ENCODE data around the gene CGNL1.

Gene CGNL1

DNA sequence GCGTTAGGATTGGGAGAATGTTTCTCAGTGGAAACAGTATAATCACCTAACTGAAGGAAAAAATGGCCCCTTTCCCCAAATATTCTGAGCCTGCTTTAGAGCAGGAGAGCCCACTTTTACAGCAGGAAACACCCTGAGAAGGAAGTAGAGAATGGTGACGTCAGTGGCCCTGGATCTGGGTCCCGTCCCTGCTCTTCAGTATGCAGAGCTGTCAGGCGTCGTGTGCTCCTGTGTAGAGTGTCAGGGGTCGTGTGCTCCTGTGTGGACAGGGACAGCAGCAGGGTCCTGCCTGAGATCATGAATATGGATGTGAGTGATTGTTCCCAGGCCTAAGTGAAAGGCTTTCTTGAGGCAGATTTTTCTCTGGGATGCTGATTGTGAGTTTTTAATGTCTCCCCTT is 45.2 kb downstream of the CGNL1 start:
- TF ChIP-seq TEAD4 (IDR thresholded peaks at IDR 0.05) (no peak), CREB1 (IDR thresholded peaks at IDR 0.05; ENCODE audit: low read depth) (no peak), ZBTB7A (IDR thresholded peaks at IDR 0.05; ENCODE audit: low read depth) (no peak), RAD21 (IDR thresholded peaks at IDR 0.05; ENCODE audit: low read depth) (no peak), CEBPB (IDR thresholded peaks at IDR 0.05) (no peak), TAF1 (IDR thresholded peaks at IDR 0.05; ENCODE audit: low read depth) (no peak), TCF12 (IDR thresholded peaks at IDR 0.05; ENCODE audit: low read depth) (no peak), YY1 (IDR thresholded peaks at IDR 0.05; ENCODE audit: low read depth) (no peak), NFIC (IDR thresholded peaks at IDR 0.05) (no peak), EP300 (IDR thresholded peaks at IDR 0.05; ENCODE audit: borderline replicate concordance) (no peak), FOXM1 (IDR thresholded peaks at IDR 0.05; ENCODE audit: borderline replicate concordance, low read depth) (no peak), EGR1 (IDR thresholded peaks at IDR 0.05) (no peak)
- TF ChIP-seq, protein P1, sequence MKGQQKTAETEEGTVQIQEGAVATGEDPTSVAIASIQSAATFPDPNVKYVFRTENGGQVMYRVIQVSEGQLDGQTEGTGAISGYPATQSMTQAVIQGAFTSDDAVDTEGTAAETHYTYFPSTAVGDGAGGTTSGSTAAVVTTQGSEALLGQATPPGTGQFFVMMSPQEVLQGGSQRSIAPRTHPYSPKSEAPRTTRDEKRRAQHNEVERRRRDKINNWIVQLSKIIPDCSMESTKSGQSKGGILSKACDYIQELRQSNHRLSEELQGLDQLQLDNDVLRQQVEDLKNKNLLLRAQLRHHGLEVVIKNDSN (IDR thresholded peaks at IDR 0.05), result no peak
- TF ChIP-seq, protein P2, sequence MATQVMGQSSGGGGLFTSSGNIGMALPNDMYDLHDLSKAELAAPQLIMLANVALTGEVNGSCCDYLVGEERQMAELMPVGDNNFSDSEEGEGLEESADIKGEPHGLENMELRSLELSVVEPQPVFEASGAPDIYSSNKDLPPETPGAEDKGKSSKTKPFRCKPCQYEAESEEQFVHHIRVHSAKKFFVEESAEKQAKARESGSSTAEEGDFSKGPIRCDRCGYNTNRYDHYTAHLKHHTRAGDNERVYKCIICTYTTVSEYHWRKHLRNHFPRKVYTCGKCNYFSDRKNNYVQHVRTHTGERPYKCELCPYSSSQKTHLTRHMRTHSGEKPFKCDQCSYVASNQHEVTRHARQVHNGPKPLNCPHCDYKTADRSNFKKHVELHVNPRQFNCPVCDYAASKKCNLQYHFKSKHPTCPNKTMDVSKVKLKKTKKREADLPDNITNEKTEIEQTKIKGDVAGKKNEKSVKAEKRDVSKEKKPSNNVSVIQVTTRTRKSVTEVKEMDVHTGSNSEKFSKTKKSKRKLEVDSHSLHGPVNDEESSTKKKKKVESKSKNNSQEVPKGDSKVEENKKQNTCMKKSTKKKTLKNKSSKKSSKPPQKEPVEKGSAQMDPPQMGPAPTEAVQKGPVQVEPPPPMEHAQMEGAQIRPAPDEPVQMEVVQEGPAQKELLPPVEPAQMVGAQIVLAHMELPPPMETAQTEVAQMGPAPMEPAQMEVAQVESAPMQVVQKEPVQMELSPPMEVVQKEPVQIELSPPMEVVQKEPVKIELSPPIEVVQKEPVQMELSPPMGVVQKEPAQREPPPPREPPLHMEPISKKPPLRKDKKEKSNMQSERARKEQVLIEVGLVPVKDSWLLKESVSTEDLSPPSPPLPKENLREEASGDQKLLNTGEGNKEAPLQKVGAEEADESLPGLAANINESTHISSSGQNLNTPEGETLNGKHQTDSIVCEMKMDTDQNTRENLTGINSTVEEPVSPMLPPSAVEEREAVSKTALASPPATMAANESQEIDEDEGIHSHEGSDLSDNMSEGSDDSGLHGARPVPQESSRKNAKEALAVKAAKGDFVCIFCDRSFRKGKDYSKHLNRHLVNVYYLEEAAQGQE (IDR thresholded peaks at IDR 0.05; ENCODE audit: low read depth), result no peak
- TF ChIP-seq, protein P3, sequence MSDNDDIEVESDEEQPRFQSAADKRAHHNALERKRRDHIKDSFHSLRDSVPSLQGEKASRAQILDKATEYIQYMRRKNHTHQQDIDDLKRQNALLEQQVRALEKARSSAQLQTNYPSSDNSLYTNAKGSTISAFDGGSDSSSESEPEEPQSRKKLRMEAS (IDR thresholded peaks at IDR 0.05), result no peak

DNA sequence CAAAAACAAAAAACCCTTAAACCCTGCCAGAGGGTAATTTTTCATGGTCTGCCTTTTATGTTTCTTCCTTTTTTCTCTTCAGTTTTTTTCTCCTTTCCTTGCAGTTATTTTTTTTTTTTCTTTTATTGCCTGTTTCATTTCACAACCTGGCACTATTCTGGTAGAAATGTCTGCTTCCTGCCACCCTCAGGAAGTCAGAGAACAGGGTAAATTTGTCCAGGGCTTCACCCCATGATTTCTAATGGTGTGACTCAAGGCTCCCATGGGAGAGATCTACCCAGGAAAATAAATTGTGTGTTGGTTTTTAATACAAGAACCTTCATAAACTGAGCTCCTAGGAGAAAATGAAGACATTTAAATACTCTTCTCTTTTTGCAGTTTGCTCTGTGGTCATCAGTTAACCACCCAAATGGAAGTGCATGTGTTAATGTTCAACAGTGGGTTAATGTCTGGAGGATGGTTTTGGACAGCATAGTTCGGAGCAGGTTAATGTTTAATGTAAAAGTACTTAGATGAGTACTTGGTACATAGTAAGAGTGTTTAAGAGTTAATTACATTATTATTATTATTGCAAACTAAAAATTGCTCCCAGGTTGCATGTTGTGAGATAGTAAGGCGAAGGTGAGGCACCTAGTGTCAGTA is 45.9 kb downstream of the CGNL1 start:
- TF ChIP-seq, protein P1 (IDR thresholded peaks at IDR 0.05), result no peak
- no peak for TF ChIP-seq ZBTB7A (IDR thresholded peaks at IDR 0.05; ENCODE audit: low read depth)
- TF ChIP-seq TAF1 (IDR thresholded peaks at IDR 0.05; ENCODE audit: low read depth), result no peak
- no peak for TF ChIP-seq EGR1 (IDR thresholded peaks at IDR 0.05)
- no peak for TF ChIP-seq TCF12 (IDR thresholded peaks at IDR 0.05; ENCODE audit: low read depth)
- TF ChIP-seq, protein P3 (IDR thresholded peaks at IDR 0.05), result no peak
- no peak for TF ChIP-seq CEBPB (IDR thresholded peaks at IDR 0.05)

DNA sequence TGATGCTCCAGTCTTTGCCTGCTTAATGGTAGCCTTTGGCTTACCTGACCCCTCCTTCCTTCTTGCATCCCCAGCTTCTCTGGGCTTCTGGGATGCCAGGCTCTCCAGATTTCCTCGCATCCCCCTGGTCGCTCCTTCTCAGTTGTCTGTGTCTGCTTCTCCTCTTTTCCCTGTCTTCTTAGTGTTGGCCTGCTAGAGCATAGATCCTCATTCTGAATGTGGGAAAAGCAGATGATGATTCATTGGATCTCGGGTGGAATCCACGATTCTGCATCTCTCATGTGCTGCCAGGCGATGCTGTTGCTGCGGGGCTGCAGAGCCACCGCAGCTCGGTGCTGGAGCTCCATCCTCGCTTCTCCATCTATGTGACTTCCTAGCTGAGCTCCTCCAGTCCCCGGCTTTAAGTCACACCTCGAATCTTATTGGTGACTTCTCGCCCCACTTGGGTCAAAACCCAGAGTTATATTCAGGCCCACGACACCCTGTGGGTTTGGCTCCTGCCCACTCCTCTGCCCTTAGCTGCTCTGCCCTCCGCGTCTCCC is 47.4 kb downstream of the CGNL1 start:
- TF ChIP-seq, protein P3 (IDR thresholded peaks at IDR 0.05), result no peak
- TF ChIP-seq EP300 (IDR thresholded peaks at IDR 0.05; ENCODE audit: borderline replicate concordance), result no peak
- TF ChIP-seq RAD21 (IDR thresholded peaks at IDR 0.05; ENCODE audit: low read depth), result no peak
- no peak for TF ChIP-seq CREB1 (IDR thresholded peaks at IDR 0.05; ENCODE audit: low read depth)
- TF ChIP-seq, protein P2 (IDR thresholded peaks at IDR 0.05; ENCODE audit: low read depth), result no peak
- TF ChIP-seq YY1 (IDR thresholded peaks at IDR 0.05; ENCODE audit: low read depth), result no peak
- no peak for TF ChIP-seq TAF1 (IDR thresholded peaks at IDR 0.05; ENCODE audit: low read depth)
- TF ChIP-seq, protein P1 (IDR thresholded peaks at IDR 0.05), result no peak
- TF ChIP-seq TEAD4 (IDR thresholded peaks at IDR 0.05), result no peak
- TF ChIP-seq CEBPB (IDR thresholded peaks at IDR 0.05), result no peak
- no peak for TF ChIP-seq NFIC (IDR thresholded peaks at IDR 0.05)
- no peak for TF ChIP-seq FOXM1 (IDR thresholded peaks at IDR 0.05; ENCODE audit: borderline replicate concordance, low read depth)
- no peak for TF ChIP-seq TCF12 (IDR thresholded peaks at IDR 0.05; ENCODE audit: low read depth)
- no peak for TF ChIP-seq ZBTB7A (IDR thresholded peaks at IDR 0.05; ENCODE audit: low read depth)
- no peak for TF ChIP-seq EGR1 (IDR thresholded peaks at IDR 0.05)

DNA sequence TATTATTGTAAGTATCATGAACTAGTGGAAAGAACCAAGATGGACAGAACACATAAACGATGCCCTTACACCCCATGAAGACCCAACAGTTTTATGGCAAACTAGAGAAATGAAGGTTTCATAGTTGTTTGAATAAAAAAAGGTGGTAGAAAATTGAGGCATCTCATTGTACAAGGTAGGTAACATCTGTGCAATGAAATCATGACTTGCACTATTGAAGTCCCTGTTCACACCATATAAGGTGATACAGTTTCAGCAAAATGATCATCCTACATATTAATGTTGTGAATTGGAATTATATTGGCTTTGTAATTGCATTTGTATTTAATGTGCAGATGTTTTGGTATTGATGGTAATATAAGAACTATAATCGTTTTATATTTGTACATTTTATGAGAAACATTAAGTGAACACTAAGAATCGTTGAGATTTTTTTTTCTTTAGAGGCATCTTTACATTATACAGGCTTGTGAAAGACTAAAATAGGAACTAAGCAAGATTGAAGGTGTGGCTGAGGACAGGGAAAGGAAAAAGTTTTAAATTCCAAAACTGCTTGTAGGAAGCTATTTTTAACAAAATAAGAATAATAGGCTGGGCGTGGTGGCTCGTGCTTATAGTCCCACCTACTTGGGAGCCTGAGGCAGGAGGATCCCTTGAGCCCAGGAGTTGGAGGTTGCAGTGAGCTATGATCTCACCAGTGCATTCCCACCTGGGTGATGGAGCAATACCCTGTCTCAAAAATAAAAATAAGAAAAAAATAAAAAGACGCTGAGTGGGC is 48.5 kb downstream of the CGNL1 start:
- TF ChIP-seq, protein P2 (IDR thresholded peaks at IDR 0.05; ENCODE audit: low read depth), result no peak
- TF ChIP-seq TCF12 (IDR thresholded peaks at IDR 0.05; ENCODE audit: low read depth) (no peak), YY1 (IDR thresholded peaks at IDR 0.05; ENCODE audit: low read depth) (no peak), TEAD4 (IDR thresholded peaks at IDR 0.05) (no peak), NFIC (IDR thresholded peaks at IDR 0.05) (no peak), CREB1 (IDR thresholded peaks at IDR 0.05; ENCODE audit: low read depth) (no peak), CEBPB (IDR thresholded peaks at IDR 0.05) (no peak), FOXM1 (IDR thresholded peaks at IDR 0.05; ENCODE audit: borderline replicate concordance, low read depth) (no peak), EP300 (IDR thresholded peaks at IDR 0.05; ENCODE audit: borderline replicate concordance) (no peak), TAF1 (IDR thresholded peaks at IDR 0.05; ENCODE audit: low read depth) (no peak), RAD21 (IDR thresholded peaks at IDR 0.05; ENCODE audit: low read depth) (no peak), EGR1 (IDR thresholded peaks at IDR 0.05) (no peak), ZBTB7A (IDR thresholded peaks at IDR 0.05; ENCODE audit: low read depth) (no peak)
- TF ChIP-seq, protein P3 (IDR thresholded peaks at IDR 0.05), result no peak
- TF ChIP-seq, protein P1 (IDR thresholded peaks at IDR 0.05), result no peak
